Stomach smooth muscle (tissue), 2 donors: ENCODE data around the gene CEP131.

ENCODE experiments used
- H3K27ac ChIP-seq: one replicate; pipeline ENCODE4 v1.7.0; 2013; ENCODE audit warnings: mild to moderate bottlenecking, low read length, inconsistent platforms
- H3K27me3 ChIP-seq, 2 donors: one replicate each; pipeline ENCODE4 v1.7.0; 2013; ENCODE audit warnings: low read length in 2 of 2; ENCODE audit not compliant: insufficient read depth in 2 of 2, control insufficient read depth in 1 of 2
- H3K36me3 ChIP-seq, 2 donors: one replicate each; pipeline ENCODE4 v1.7.0; 2013; ENCODE audit warnings: low read length in 2 of 2; ENCODE audit not compliant: control insufficient read depth in 2 of 2, insufficient read depth in 2 of 2
- H3K4me1 ChIP-seq: one replicate; pipeline ENCODE4 v1.7.0; 2013; ENCODE audit warnings: low read length; ENCODE audit not compliant: control insufficient read depth, insufficient read depth
- H3K4me3 ChIP-seq, 2 donors: one replicate each; pipeline ENCODE4 v1.7.0; 2013; ENCODE audit warnings: low read length in 2 of 2
- H3K9ac ChIP-seq, 2 donors: one replicate each; pipeline ENCODE4 v1.7.0; 2013; ENCODE audit warnings: low read length in 2 of 2, mild to moderate bottlenecking in 1 of 2
- H3K9me3 ChIP-seq, 2 donors: one replicate each; pipeline ENCODE4 v1.7.0; 2013; ENCODE audit warnings: low read length in 2 of 2; ENCODE audit not compliant: control insufficient read depth in 2 of 2
- donor health status: healthy.
- donor health status: Pancreatic carcinoma.

CEP131 gene

DNA sequence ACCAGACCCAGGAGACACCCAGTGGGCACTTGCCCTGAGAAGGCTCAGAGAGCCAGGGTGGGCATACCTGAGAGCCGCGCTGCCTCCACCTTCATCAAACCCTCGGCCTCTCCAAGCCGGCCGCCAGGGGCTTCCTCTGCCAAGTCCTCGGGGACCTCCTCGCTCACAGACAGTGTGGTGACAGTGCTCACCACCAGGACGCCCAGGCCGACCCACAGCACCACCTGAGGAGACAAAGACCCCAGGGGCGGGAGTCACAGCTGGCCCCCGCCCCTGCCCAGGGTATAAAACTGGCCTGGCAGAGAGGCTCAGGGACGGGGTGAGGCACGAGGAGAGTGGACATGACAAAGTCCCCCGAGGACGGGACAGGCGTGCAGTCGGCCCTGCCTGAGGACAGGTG is 37.4 kb upstream of the CEP131 start:
- no peaks in the 10 kb centered on the region for H3K27me3 ChIP-seq
- H3K9ac ChIP-seq = no peak overlapping the region
- peaks cover 12% of the 10 kb centered on the region for H3K4me1 ChIP-seq
- no peak overlapping the region for H3K27ac ChIP-seq
- H3K4me3 ChIP-seq = no peak overlapping the region
- peaks cover 18 to 24% of the 10 kb centered on the region in 2 donors for H3K36me3 ChIP-seq
- no peaks in the 10 kb centered on the region for H3K9me3 ChIP-seq

DNA sequence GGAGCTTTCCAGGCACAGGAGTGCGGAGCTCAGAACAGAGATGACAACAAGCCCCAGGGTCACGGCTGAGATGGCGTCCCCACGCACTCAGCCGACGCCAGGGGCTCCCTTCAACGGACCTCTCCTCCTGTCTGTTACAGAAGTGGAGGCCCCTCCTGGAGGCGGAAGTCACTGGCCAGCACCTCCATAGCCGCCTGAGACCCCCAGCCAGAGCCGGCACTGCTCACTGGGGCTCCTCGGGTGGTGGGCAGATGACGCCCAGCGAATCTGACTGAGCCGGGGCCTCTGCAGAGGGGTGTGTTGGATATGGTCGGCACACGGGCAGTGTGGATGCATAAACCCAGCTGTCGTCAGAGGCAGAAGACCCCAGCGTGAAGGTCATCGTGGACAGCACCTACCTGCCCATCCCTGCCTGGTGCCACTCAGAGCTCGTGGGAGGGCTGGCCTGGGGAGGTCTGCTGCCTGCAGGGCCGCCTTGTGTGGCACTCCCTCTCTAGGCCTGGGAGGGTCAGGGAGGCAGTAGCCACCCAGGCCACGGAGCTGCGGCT is 36.4 kb upstream of the CEP131 start:
- H3K9ac ChIP-seq = no peak overlapping the region
- H3K4me1 ChIP-seq = peaks cover 18% of the 10 kb centered on the region
- no peak overlapping the region for H3K4me3 ChIP-seq
- H3K27ac ChIP-seq = no peak overlapping the region
- no peaks in the 10 kb centered on the region for H3K27me3 ChIP-seq
- H3K36me3 ChIP-seq = peaks cover 18 to 23% of the 10 kb centered on the region in 2 donors
- no peaks in the 10 kb centered on the region for H3K9me3 ChIP-seq

DNA sequence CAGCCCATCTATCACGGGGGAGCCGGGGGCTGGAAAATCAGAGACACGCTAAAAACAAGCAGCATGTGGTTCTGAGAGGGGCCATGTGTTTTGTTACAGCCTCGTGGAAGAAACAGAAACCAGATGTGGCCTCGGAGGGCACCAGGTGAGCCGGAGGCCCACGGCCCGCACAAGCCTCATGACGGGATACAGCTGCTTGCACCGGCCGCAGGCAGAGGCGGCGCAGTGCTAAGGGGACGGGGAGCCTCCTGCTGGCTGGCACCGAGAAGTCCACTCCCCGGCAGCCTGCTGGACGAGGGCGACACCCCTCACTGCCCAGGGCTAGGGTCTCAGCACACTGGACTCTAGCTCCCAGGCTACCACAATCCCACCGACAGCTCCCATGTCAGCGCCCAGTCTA is 35.5 kb upstream of the CEP131 start:
- H3K9ac ChIP-seq = no peak overlapping the region
- H3K36me3 ChIP-seq = peaks cover 13 to 20% of the 10 kb centered on the region in 2 donors
- no peak overlapping the region for H3K4me3 ChIP-seq
- no peaks in the 10 kb centered on the region for H3K27me3 ChIP-seq
- H3K27ac ChIP-seq = no peak overlapping the region
- peaks cover 18% of the 10 kb centered on the region for H3K4me1 ChIP-seq
- no peaks in the 10 kb centered on the region for H3K9me3 ChIP-seq

DNA sequence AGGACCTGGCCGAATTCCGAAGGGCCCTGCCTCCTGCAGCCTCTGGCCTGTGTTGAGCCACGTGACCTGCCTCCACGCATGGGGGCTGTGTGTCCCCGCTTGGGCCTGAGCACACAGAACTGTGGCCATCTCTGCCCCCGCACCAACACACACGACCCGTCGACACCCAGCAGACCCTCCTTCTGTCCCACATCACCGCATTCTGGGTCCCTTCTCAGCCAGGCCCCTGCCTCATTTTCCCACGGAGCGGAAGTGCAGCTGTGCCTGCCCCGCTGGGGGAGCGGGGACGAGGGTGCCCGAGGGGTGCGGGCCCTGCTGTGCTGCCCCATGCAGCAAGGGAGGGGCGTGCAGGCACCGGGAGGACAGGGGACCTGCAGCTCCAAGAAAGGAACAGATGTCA is 34.8 kb upstream of the CEP131 start:
- Histone ChIP-seq H3K4me3 (no peak overlapping the region), H3K27ac (no peak overlapping the region), H3K27me3 (no peaks in the 10 kb centered on the region), H3K36me3 (peaks cover 10 to 18% of the 10 kb centered on the region in 2 donors), H3K9ac (no peak overlapping the region), H3K9me3 (no peaks in the 10 kb centered on the region), H3K4me1 (peaks cover 18% of the 10 kb centered on the region)

DNA sequence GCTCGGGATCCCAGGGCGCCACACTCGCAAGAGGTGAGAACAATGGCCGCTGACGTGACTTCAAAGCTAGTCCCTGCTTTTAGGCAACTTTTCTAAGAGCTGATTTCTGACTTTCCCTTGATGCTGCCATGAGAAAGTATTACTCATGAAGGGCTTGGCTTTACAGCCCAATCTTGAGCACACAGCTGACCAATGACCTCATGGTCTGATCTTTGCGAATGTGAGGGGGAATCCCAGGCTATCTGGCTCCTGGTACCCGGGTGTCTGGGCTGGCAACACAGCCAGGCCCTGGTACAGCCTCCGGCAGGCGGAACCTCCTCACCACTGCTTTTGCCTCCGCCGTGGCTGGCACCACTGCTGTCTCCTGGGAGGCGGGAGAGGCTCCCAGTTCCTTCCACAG is 33.9 kb upstream of the CEP131 start:
- Histone ChIP-seq H3K9me3 (no peaks in the 10 kb centered on the region), H3K27me3 (no peaks in the 10 kb centered on the region), H3K36me3 (peaks cover 10 to 16% of the 10 kb centered on the region in 2 donors), H3K4me1 (peaks cover 18% of the 10 kb centered on the region), H3K9ac (no peak overlapping the region), H3K4me3 (no peak overlapping the region), H3K27ac (no peak overlapping the region)

DNA sequence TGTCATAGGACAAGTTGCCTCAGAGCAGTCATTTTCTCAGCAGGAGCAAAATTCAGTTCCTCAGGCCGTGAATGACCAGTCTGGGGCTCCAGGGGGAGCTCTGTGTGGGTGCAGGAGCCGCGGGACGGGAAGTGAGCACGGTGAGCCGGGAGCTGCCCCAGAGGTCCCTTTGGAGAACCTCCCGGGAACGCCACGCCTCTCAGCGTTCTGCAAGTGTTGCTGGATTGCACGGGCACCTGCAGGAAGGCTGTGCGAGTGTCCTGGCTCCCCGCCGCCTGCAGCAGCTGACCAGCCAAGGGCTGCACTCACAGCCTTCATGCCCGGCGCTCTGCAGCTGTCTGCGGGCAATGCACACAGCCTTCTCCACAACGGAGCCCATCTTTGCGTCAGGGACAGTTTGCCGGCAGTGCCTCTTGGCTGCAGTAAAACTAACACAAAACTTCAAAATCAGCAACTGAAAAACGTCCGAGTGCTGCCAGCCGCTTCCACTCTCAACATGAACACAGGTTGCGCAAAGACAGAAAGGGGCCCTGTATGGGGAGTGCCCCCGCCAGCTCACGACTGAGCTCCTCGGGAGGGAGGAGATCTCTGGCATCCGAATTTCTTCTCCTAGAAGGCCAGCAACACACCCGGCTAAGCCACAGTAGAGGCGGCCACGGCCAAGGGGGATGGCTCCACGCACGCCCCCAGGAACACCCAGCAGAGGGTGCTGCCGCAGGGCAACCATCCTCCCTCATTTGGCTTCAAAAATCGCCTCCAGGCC is 32.4 kb upstream of the CEP131 start:
- no peaks in the 10 kb centered on the region for H3K27me3 ChIP-seq
- H3K36me3 ChIP-seq = peaks cover 10 to 15% of the 10 kb centered on the region in 2 donors
- peak overlapping the region; percentile 21 to 62 for H3K9ac ChIP-seq
- H3K4me3 ChIP-seq = peak overlapping the region; percentile 13 to 66
- H3K9me3 ChIP-seq = no peaks in the 10 kb centered on the region
- H3K27ac ChIP-seq = peak overlapping the region; percentile 58
- peaks cover 18% of the 10 kb centered on the region for H3K4me1 ChIP-seq

DNA sequence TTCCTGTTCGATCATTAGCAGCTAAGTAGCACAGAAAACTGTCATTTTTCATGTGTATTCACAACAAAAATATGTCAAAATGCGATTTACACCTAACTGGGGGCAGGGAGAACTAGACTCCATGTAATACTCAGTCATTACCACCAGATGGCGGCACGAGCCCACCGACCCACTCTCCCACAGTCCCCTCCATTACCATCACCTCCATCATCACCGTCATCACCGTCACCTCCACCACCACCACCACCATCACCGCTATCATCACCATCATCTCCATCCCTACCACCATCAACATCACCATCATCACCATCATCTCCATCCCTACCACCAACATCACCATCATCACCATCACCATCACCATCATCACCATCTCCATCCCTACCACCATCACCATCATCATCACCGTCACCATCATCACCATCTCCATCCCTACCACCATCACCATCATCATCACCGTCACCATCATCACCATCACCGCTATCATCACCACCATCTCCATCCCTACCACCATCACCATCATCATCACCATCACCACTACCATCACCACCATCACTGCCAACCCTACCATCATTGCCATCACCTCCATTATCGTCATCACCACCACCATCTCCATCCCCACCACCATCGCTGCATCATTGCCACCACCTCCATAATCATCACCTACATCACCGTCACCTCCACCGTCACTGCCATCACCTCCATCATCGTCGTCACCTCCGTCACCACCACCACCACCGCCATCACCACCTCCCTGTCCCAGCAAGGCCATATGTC is 30.8 kb upstream of the CEP131 start:
- no peak overlapping the region for H3K27ac ChIP-seq
- no peaks in the 10 kb centered on the region for H3K27me3 ChIP-seq
- peak overlapping the region in 1 of 2 donors; percentile 6 for H3K9ac ChIP-seq
- peaks cover 7 to 8% of the 10 kb centered on the region in 2 donors for H3K36me3 ChIP-seq
- H3K9me3 ChIP-seq = no peaks in the 10 kb centered on the region
- H3K4me1 ChIP-seq = peaks cover 18% of the 10 kb centered on the region
- H3K4me3 ChIP-seq = no peak overlapping the region

DNA sequence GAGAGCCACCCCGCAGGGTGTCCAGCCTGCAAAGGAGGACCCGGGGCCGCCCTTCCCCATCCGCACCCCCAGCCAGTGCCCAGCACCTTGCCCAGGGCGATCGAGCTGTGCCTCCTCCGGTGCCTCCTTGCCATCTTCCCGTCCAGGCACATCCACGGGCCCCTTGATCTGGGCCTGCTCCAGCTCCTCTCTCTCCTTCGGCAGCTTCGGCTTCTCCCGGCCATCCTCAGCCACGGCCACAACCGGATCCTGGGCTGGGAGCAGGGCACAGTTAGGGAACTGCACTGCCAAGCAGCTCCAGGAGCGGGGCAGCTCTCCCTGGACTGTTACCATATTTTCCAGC is 30.2 kb upstream of the CEP131 start:
- H3K9ac ChIP-seq = no peak overlapping the region
- no peak overlapping the region for H3K27ac ChIP-seq
- peaks cover 6 to 7% of the 10 kb centered on the region in 2 donors for H3K36me3 ChIP-seq
- no peak overlapping the region for H3K4me3 ChIP-seq
- no peaks in the 10 kb centered on the region for H3K27me3 ChIP-seq
- peaks cover 18% of the 10 kb centered on the region for H3K4me1 ChIP-seq
- H3K9me3 ChIP-seq = no peaks in the 10 kb centered on the region

DNA sequence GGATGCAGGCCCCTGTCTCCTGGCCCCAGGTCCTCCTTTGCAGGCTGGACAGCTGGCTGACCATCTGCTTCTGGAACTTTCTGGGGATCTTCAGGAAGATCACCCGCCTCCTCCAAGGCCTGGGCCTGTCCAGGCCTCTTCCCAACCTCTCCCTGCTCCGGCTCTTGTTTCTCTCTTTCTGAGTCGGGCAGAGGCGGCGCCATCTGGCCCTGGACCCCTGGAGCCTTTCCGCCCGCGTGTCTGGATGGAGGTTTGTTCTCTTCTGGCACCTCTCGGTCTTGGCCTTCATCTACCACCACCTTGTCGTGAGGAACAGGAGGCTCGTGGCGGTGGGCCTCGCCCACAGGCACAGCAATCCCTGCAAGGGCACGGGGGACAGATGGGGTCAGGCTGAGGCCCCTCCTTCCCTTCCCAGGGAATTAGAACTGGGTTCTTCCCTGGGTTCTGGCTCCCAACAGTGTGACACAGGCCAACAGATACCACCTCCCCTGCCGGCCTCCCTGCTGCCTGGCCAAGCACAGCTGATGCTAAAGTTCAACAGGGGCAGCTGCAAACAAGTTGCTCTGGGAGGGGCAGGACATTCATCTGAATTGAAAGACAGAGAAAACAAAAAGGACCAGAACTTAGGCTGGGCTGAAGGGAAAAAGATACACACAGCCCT is 29.7 kb upstream of the CEP131 start:
- no peaks in the 10 kb centered on the region for H3K9me3 ChIP-seq
- H3K4me1 ChIP-seq = peaks cover 18% of the 10 kb centered on the region
- H3K27me3 ChIP-seq = no peaks in the 10 kb centered on the region
- H3K4me3 ChIP-seq = no peak overlapping the region
- H3K9ac ChIP-seq = no peak overlapping the region
- no peak overlapping the region for H3K27ac ChIP-seq
- H3K36me3 ChIP-seq = peaks cover 6 to 7% of the 10 kb centered on the region in 2 donors

DNA sequence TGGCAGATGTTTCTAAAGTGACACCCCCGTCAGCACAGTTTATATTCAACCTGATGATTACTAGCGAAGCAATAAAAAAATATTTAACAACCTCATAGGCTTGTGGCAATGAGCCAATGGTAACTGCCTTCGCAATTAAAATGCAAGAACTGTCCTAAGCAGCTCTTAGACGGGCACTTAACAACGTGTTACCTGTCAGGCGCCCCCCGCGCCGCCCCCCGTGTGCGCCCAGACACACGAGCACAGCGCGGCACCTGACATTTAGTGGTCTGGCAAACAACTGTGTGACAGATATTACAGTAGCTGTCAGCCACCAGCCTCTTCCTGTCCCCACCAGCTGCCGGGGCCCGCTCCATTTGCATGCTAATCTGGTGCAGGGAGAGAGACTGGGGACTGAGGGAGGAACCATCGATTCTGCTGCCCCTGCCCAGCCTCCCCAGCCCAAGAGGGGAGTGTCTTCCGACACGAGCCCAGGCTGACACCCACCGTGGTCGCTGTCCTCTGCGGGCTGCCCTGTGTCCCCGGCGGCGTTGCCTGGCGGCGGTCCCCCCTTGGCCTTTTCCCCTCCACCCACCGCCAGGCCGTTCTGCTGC is 29.0 kb upstream of the CEP131 start:
- Histone ChIP-seq H3K27ac (no peak overlapping the region), H3K9me3 (no peaks in the 10 kb centered on the region), H3K27me3 (no peaks in the 10 kb centered on the region), H3K4me1 (peaks cover 18% of the 10 kb centered on the region), H3K4me3 (no peak overlapping the region), H3K36me3 (peaks cover 6 to 7% of the 10 kb centered on the region in 2 donors), H3K9ac (no peak overlapping the region)
